ENCODE measurements around the gene HSPA6.

DNA sequence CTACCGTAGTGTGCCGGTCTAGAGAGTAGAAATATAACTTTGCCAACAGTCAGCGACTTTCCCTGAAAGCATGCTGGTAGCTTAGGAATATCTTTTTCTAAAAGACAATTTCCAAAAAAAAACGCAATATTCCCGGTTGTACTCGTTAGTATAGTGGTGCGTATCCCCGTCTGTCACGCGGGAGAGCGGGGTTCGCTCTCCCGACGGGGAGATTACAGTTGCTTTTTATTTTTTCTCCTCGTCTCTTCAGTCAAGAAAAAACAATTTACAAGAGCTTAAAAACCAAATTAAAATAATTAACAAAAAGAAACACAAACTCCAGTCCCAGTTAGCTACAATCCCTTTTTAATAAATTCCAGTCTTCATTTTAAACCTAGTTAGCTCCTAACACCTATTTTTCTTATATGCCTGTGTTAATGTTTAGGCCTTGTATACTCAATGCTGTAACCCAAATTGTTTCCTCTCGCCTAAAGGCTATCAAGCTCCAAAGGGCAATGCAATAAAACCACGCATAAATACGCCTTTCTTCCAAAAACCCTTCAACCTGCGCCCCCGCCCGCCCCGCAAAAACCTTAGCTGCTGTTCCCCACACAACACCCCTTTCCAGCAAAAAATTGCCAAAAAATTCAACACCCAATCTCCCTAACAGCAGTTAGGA lies 7.8 kb downstream of the HSPA6 start:
- peak; percentile 37 for TF ChIP-seq EZH2phosphoT487 (IDR thresholded peaks at IDR 0.05)
- TF ChIP-seq, protein P1, sequence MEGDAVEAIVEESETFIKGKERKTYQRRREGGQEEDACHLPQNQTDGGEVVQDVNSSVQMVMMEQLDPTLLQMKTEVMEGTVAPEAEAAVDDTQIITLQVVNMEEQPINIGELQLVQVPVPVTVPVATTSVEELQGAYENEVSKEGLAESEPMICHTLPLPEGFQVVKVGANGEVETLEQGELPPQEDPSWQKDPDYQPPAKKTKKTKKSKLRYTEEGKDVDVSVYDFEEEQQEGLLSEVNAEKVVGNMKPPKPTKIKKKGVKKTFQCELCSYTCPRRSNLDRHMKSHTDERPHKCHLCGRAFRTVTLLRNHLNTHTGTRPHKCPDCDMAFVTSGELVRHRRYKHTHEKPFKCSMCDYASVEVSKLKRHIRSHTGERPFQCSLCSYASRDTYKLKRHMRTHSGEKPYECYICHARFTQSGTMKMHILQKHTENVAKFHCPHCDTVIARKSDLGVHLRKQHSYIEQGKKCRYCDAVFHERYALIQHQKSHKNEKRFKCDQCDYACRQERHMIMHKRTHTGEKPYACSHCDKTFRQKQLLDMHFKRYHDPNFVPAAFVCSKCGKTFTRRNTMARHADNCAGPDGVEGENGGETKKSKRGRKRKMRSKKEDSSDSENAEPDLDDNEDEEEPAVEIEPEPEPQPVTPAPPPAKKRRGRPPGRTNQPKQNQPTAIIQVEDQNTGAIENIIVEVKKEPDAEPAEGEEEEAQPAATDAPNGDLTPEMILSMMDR (IDR thresholded peaks at IDR 0.05): no peak
- TF ChIP-seq EZH2 (IDR thresholded peaks at IDR 0.05): no peak
